GM12878 (cell line): ENCODE measurements around the gene PTPN22. TPM values are rescaled to one million over a fixed set of nuclear protein-coding genes. Genes with fewer than 3 reads are reported as not detected.

ENCODE experiments used
- ATAC-seq: fragments of 200-7000 bp; cut with Tn5 transposase; 3 replicates; pipeline ENCODE4 v1.9.1; 2020; ENCODE audit warnings: mild to moderate bottlenecking, moderate library complexity
- BruUV-seq: library from RNA; stranded (reverse); fragments of 400-500 nt; replicated peaks from 2 replicates; lab custom pipeline; 2021; lab: Mats Ljungman, UMichigan
- CTCF ChIA-PET: fragments of 300-600 bp; sonication (Branson Sonifier 250); formaldehyde crosslinking; extraction: SDS; loops from one replicate; lab custom pipeline; 2021; ENCODE audit warnings: inconsistent platforms; lab: Yijun Ruan, JAX
- POLR2A ChIA-PET: fragments of 350-600 bp; formaldehyde crosslinking; extraction: SDS; loops from one replicate; lab custom pipeline; 2021; ENCODE audit warnings: inconsistent platforms; lab: Charles Lee
- RAD21 ChIA-PET: fragments of 300-600 bp; sonication (Branson Sonifier 250); formaldehyde crosslinking; loops from one replicate; lab custom pipeline; 2023; ENCODE audit warnings: antibody characterized with exemption; ENCODE audit not compliant: unreplicated experiment; lab: Charles Lee
- SMC1A ChIA-PET: fragments of 300-600 bp; sonication (Branson Sonifier 250); formaldehyde crosslinking; loops from one replicate; lab custom pipeline; 2023; ENCODE audit not compliant: unreplicated experiment, uncharacterized antibody; lab: Charles Lee
- DNase-seq: peaks from one replicate; pipeline ENCODE4 v3.0.0-alpha.2; 2011; ENCODE audit warnings: low read depth, low spot score
- FAIRE-seq: peaks from 3 replicates; lab custom pipeline; 2011; peaks lifted over from hg19 to GRCh38; lab: Jason Lieb, UNC
- H2AFZ ChIP-seq: 2 replicates; pipeline ENCODE4 v1.6.0; 2011; ENCODE audit warnings: low read depth, low read length, control low read depth; ENCODE audit not compliant: control insufficient read depth
- H3K27ac ChIP-seq: 2 replicates; pipeline ENCODE4 v1.5.1; 2011; ENCODE audit warnings: control low read depth; ENCODE audit not compliant: control insufficient read depth, insufficient read depth
- H3K27me3 ChIP-seq, 2 experiments: replicated peaks in 1 of 2; 2 replicates each; pipeline versions ENCODE4 v1.6.0 to v1.6.1; 2011; ENCODE audit warnings: low read length in 1 of 2; ENCODE audit not compliant: control insufficient read depth in 2 of 2, insufficient read depth in 2 of 2
- H3K36me3 ChIP-seq, 2 experiments: 2 replicates each; pipeline ENCODE4 v1.5.1; 2011; ENCODE audit warnings: low read length in 1 of 2; ENCODE audit not compliant: control insufficient read depth in 2 of 2, insufficient read depth in 2 of 2
- H3K4me1 ChIP-seq: 2 replicates; pipeline ENCODE4 v1.6.1; 2011; ENCODE audit warnings: mild to moderate bottlenecking, low read length, moderate library complexity, mixed read lengths; ENCODE audit not compliant: control insufficient read depth, insufficient read depth
- H3K4me2 ChIP-seq: 2 replicates; pipeline ENCODE4 v1.6.0; 2011; ENCODE audit warnings: control low read depth; ENCODE audit not compliant: control insufficient read depth, insufficient read depth
- H3K4me3 ChIP-seq: fragments of 200-600 bp; sonication (generic); 2 replicates; pipeline ENCODE4 v1.5.1; 2016
- H3K79me2 ChIP-seq: 2 replicates; pipeline ENCODE4 v1.6.0; 2011; ENCODE audit warnings: low read length; ENCODE audit not compliant: control insufficient read depth, insufficient read depth
- H3K9ac ChIP-seq: 2 replicates; pipeline ENCODE4 v1.8.0; 2011; ENCODE audit warnings: low read length, control low read depth, mixed read lengths; ENCODE audit not compliant: control insufficient read depth, insufficient read depth
- H3K9me3 ChIP-seq: replicated peaks from 3 replicates; pipeline ENCODE4 v1.5.1; 2011; ENCODE audit warnings: mild to moderate bottlenecking, low read length; ENCODE audit not compliant: control insufficient read depth, insufficient read depth
- H4K20me1 ChIP-seq: 2 replicates; pipeline ENCODE4 v1.6.0; 2011; ENCODE audit not compliant: control insufficient read depth, insufficient read depth
- ASH2L ChIP-seq: fragments of 300-600, 200-600 bp; sonication (generic); IDR thresholded peaks from 2 replicates; pipeline ENCODE4 v1.6.1; 2017; ENCODE audit warnings: low read depth, mild to moderate bottlenecking, borderline replicate concordance
- CHD2 ChIP-seq: IDR thresholded peaks from 2 replicates; pipeline ENCODE4 v1.6.1; 2011; ENCODE audit warnings: low read depth, low read length, improper control_type of control experiment, borderline replicate concordance
- DPF2 ChIP-seq: fragments of 450-650 bp; IDR thresholded peaks from 2 replicates; pipeline ENCODE4 v1.6.1; 2017; ENCODE audit warnings: mild to moderate bottlenecking
- JUND ChIP-seq: IDR thresholded peaks from 2 replicates; pipeline ENCODE4 v1.6.1; 2012; ENCODE audit warnings: low read depth, mild to moderate bottlenecking, low read length, improper control_type of control experiment, moderate library complexity
- NFYB ChIP-seq: IDR thresholded peaks from 2 replicates; pipeline ENCODE4 v1.6.1; 2011; ENCODE audit warnings: low read depth, mild to moderate bottlenecking, low read length, improper control_type of control experiment, moderate library complexity; ENCODE audit not compliant: insufficient read depth
- NR2F1 ChIP-seq: fragments of 450-650 bp; conservative IDR thresholded peaks from 2 replicates; pipeline ENCODE4 v1.6.1; 2017; ENCODE audit warnings: mild to moderate bottlenecking
- POLR2A ChIP-seq: IDR thresholded peaks from 2 replicates; pipeline ENCODE4 v1.6.1; 2011; ENCODE audit warnings: low read depth, mild to moderate bottlenecking, low read length
- SP1 ChIP-seq: IDR thresholded peaks from one replicate; pipeline ENCODE4 v1.6.1; 2011; ENCODE audit warnings: low read depth, low read length
- TBL1XR1 ChIP-seq: IDR thresholded peaks from 2 replicates; pipeline ENCODE4 v1.6.1; 2012; ENCODE audit warnings: low read depth, low read length, improper control_type of control experiment
- WGBS: methylation state at CpG from one replicate; pipeline ENCODE4 v1.1.6; 2016; ENCODE audit warnings: low lambda C conversion rate; ENCODE audit not compliant: insufficient replicate concordance, insufficient coverage; ENCODE audit errors: missing lambda C conversion rate; 5-methylcytosine and 5-hydroxymethylcytosine counted together
- in situ Hi-C: fragments of 300-500 bp; cut with MboI; formaldehyde crosslinking; loops from 9 replicates; pipeline ENCODE4 v1.14.3; 2018; ENCODE audit warnings: mixed read lengths
- intact Hi-C: fragments of 100-400 bp; cut with micrococcal nuclease; formaldehyde crosslinking; loops from one replicate; pipeline ENCODE4 v1.14.2; 2022; ENCODE audit not compliant: unreplicated experiment
- polyA plus RNA-seq, 11 experiments: library from polyadenylated mRNA; depleted of rRNA in 4 of 11; unstranded in 6 of 11; stranded (reverse) in 5 of 11; fragments of >200 nt; fragmentation: Nextera tagmentation in 4 of 11; fragmentation: Illumina TruSeq in 1 of 11; extraction: Ambion mirVana in 4 of 11; extraction: Trizol in 1 of 11; gene quantifications; 1 replicate in 1 of 11; 2 replicates in 10 of 11; pipeline versions ENCODE4 v1.2.1 to v1.2.3, GENCODE V29; 2011 to 2016; ENCODE audit warnings: inconsistent platforms in 2 of 11, missing spikeins in 2 of 11, low read depth in 1 of 11
- total RNA-seq, 4 experiments: library from RNA; depleted of rRNA in 3 of 4; stranded (reverse); fragments of >200 nt in 3 of 4; fragmentation: Illumina TruSeq in 1 of 4; extraction: Trizol in 1 of 4; gene quantifications; 2 replicates each; pipeline versions ENCODE4 v1.2.1 to v1.2.3, GENCODE V29; 2013 to 2021
- TF ChIP-seq, protein P1 (sequence below): fragments of 450-650 bp; formaldehyde crosslinking; IDR thresholded peaks from 2 replicates; pipeline ENCODE4 v1.4.0; 2020; ENCODE audit warnings: mild to moderate bottlenecking, moderate library complexity
- TF ChIP-seq, protein P2 (sequence below): IDR thresholded peaks from 2 replicates; pipeline ENCODE4 v1.6.1; 2012; ENCODE audit warnings: mild to moderate bottlenecking, low read depth, low read length
- TF ChIP-seq, protein P3 (sequence below): fragments of 450-650 bp; IDR thresholded peaks from 2 replicates; pipeline ENCODE4 v1.6.1; 2017; ENCODE audit warnings: mild to moderate bottlenecking, moderate library complexity

Gene PTPN22
- total and polyA plus RNA-seq, 10 of the 15 experiments (the other 5 are each of a cell fraction or from before 2014, with no cell fraction given) = 22.8 to 65.1 (median 44.9) TPM

DNA sequence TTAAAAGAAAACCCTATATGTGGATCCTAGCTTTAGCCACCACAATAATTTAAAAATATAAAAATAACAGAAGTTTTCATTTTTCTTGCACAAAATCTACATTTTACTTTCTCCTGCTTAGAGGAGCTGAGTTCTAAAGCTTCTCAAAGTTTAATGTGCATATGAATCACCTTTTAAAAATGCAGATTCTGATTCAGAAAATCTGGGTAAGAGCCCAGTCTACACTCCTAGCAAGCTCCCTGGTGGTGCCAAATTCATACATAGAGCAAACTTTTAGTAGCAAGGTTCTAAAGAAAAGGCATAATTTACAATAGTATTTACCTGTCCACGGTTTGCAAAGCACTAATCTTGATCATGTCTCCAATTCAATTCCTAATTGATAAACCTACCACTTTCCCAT lies 78.5 kb downstream of the PTPN22 start:
- Histone ChIP-seq H3K9ac (no peak overlapping the region), H3K36me3 (peaks cover 0 to 15% of the 10 kb centered on the region in 2 experiments), H2AFZ (no peak overlapping the region), H4K20me1 (no peaks in the 10 kb centered on the region), H3K4me3 (no peak overlapping the region), H3K9me3 (peaks cover 2% of the 10 kb centered on the region; the same call in 2 of the 3 replicates), H3K27me3 (no peaks in the 10 kb centered on the region), H3K27ac (no peak overlapping the region), H3K79me2 (peaks cover 4% of the 10 kb centered on the region), H3K4me1 (peaks cover 10% of the 10 kb centered on the region), H3K4me2 (no peak overlapping the region)
- ATAC-seq (no peak), DNase-seq (no peak), FAIRE-seq (no peak)
- ChIA-PET POLR2A (interaction anchor here (0.8 to 8.2 kb wide), 10 partner anchors 8 to 79 kb away, joined by 3 to 40 read pairs (median 4); partner anchors contain the start of genes PHTF1 and RSBN1), CTCF (interaction anchor here (1.1 to 2.5 kb wide), 5 partner anchors 8 to 77 kb away, joined by 3 to 23 read pairs (median 3); no protein-coding TSS in a partner anchor), SMC1A (interaction anchor here (0.5 to 10.5 kb wide), 10 partner anchors 7 to 67 kb away, joined by 3 to 134 read pairs (median 6); partner anchors contain the start of genes PHTF1 and RSBN1), RAD21 (interaction anchor here (0.7 to 3.9 kb wide), 4 partner anchors 8 to 34 kb away, joined by 3 to 51 read pairs (median 26); partner anchors contain the start of genes PHTF1 and RSBN1)
- in situ Hi-C loops (no loop called here), intact Hi-C loops (loop anchor here (5.0 kb wide), 1 partner anchor 36 kb away; the partner anchor contains the start of gene PHTF1)
- no TSS peak for BruUV-seq
- WGBS = 92% methylated on average over 1 of the region's 1 CpG
- TF ChIP-seq SP1 = no peak
- no peak for TF ChIP-seq CHD2
- TF ChIP-seq, protein P1, sequence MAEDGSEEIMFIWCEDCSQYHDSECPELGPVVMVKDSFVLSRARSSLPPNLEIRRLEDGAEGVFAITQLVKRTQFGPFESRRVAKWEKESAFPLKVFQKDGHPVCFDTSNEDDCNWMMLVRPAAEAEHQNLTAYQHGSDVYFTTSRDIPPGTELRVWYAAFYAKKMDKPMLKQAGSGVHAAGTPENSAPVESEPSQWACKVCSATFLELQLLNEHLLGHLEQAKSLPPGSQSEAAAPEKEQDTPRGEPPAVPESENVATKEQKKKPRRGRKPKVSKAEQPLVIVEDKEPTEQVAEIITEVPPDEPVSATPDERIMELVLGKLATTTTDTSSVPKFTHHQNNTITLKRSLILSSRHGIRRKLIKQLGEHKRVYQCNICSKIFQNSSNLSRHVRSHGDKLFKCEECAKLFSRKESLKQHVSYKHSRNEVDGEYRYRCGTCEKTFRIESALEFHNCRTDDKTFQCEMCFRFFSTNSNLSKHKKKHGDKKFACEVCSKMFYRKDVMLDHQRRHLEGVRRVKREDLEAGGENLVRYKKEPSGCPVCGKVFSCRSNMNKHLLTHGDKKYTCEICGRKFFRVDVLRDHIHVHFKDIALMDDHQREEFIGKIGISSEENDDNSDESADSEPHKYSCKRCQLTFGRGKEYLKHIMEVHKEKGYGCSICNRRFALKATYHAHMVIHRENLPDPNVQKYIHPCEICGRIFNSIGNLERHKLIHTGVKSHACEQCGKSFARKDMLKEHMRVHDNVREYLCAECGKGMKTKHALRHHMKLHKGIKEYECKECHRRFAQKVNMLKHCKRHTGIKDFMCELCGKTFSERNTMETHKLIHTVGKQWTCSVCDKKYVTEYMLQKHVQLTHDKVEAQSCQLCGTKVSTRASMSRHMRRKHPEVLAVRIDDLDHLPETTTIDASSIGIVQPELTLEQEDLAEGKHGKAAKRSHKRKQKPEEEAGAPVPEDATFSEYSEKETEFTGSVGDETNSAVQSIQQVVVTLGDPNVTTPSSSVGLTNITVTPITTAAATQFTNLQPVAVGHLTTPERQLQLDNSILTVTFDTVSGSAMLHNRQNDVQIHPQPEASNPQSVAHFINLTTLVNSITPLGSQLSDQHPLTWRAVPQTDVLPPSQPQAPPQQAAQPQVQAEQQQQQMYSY (CRISPR knock-in tag) = no peak
- TF ChIP-seq POLR2A = no peak
- TF ChIP-seq, protein P2, sequence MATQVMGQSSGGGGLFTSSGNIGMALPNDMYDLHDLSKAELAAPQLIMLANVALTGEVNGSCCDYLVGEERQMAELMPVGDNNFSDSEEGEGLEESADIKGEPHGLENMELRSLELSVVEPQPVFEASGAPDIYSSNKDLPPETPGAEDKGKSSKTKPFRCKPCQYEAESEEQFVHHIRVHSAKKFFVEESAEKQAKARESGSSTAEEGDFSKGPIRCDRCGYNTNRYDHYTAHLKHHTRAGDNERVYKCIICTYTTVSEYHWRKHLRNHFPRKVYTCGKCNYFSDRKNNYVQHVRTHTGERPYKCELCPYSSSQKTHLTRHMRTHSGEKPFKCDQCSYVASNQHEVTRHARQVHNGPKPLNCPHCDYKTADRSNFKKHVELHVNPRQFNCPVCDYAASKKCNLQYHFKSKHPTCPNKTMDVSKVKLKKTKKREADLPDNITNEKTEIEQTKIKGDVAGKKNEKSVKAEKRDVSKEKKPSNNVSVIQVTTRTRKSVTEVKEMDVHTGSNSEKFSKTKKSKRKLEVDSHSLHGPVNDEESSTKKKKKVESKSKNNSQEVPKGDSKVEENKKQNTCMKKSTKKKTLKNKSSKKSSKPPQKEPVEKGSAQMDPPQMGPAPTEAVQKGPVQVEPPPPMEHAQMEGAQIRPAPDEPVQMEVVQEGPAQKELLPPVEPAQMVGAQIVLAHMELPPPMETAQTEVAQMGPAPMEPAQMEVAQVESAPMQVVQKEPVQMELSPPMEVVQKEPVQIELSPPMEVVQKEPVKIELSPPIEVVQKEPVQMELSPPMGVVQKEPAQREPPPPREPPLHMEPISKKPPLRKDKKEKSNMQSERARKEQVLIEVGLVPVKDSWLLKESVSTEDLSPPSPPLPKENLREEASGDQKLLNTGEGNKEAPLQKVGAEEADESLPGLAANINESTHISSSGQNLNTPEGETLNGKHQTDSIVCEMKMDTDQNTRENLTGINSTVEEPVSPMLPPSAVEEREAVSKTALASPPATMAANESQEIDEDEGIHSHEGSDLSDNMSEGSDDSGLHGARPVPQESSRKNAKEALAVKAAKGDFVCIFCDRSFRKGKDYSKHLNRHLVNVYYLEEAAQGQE = no peak
- TF ChIP-seq ASH2L = no peak
- no peak for TF ChIP-seq NFYB
- no peak for TF ChIP-seq NR2F1
- TF ChIP-seq TBL1XR1 = no peak
- TF ChIP-seq, protein P3, sequence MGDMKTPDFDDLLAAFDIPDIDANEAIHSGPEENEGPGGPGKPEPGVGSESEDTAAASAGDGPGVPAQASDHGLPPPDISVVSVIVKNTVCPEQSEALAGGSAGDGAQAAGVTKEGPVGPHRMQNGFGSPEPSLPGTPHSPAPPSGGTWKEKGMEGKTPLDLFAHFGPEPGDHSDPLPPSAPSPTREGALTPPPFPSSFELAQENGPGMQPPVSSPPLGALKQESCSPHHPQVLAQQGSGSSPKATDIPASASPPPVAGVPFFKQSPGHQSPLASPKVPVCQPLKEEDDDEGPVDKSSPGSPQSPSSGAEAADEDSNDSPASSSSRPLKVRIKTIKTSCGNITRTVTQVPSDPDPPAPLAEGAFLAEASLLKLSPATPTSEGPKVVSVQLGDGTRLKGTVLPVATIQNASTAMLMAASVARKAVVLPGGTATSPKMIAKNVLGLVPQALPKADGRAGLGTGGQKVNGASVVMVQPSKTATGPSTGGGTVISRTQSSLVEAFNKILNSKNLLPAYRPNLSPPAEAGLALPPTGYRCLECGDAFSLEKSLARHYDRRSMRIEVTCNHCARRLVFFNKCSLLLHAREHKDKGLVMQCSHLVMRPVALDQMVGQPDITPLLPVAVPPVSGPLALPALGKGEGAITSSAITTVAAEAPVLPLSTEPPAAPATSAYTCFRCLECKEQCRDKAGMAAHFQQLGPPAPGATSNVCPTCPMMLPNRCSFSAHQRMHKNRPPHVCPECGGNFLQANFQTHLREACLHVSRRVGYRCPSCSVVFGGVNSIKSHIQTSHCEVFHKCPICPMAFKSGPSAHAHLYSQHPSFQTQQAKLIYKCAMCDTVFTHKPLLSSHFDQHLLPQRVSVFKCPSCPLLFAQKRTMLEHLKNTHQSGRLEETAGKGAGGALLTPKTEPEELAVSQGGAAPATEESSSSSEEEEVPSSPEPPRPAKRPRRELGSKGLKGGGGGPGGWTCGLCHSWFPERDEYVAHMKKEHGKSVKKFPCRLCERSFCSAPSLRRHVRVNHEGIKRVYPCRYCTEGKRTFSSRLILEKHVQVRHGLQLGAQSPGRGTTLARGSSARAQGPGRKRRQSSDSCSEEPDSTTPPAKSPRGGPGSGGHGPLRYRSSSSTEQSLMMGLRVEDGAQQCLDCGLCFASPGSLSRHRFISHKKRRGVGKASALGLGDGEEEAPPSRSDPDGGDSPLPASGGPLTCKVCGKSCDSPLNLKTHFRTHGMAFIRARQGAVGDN = no peak
- no peak for TF ChIP-seq JUND
- no peak for TF ChIP-seq DPF2
